ENCODE measurements around the gene SLC4A8.
A peak's percentile ranks its signal among the peaks of the same experiment; 100 is the strongest.

The SLC4A8 gene

GRCh38 chr12:51401900-51402299 is 22.7 kb upstream of the SLC4A8 start:
- in situ Hi-C loops (cut with HindIII; ENCODE audit: low sequenced_read_pairs) = no loop called here
- TF ChIP-seq CTCF (IDR thresholded peaks at IDR 0.05; ENCODE audit: low read depth, low read length, missing control alignments) = no peak
- DNase-seq (ENCODE audit: low read depth) = no peak
- H3K4me3 ChIP-seq (ENCODE audit: low read depth, low read length) = no peak overlapping the region

GRCh38 chr12:51403159-51403558 is 21.5 kb upstream of the SLC4A8 start:
- TF ChIP-seq CTCF (IDR thresholded peaks at IDR 0.05; ENCODE audit: low read depth, low read length, missing control alignments) = no peak
- DNase-seq (ENCODE audit: low read depth) = peak; percentile 12
- in situ Hi-C loops (cut with HindIII; ENCODE audit: low sequenced_read_pairs) = no loop called here

GRCh38 chr12:51403681-51404136 is 20.9 kb upstream of the SLC4A8 start:
- in situ Hi-C loops (cut with HindIII; ENCODE audit: low sequenced_read_pairs) = no loop called here

More at GRCh38 chr12:51403159-51403558, 21.5 kb upstream of the SLC4A8 start:
- H3K4me3 ChIP-seq (ENCODE audit: low read depth, low read length) = no peak overlapping the region

GRCh38 chr12:51404627-51405026 is 20.0 kb upstream of the SLC4A8 start:
- no peak for DNase-seq (ENCODE audit: low read depth)
- in situ Hi-C loops (cut with HindIII; ENCODE audit: low sequenced_read_pairs) = no loop called here
- no peak overlapping the region for H3K4me3 ChIP-seq (ENCODE audit: low read depth, low read length)
- TF ChIP-seq CTCF (IDR thresholded peaks at IDR 0.05; ENCODE audit: low read depth, low read length, missing control alignments) = no peak

More at GRCh38 chr12:51403681-51404136, 20.9 kb upstream of the SLC4A8 start:
- no peak for DNase-seq (ENCODE audit: low read depth)
- no peak for TF ChIP-seq CTCF (IDR thresholded peaks at IDR 0.05; ENCODE audit: low read depth, low read length, missing control alignments)
- H3K4me3 ChIP-seq (ENCODE audit: low read depth, low read length) = no peak overlapping the region

GRCh38 chr12:51405801-51406207 is 18.8 kb upstream of the SLC4A8 start:
- no peak for TF ChIP-seq CTCF (IDR thresholded peaks at IDR 0.05; ENCODE audit: low read depth, low read length, missing control alignments)
- in situ Hi-C loops (cut with HindIII; ENCODE audit: low sequenced_read_pairs) = no loop called here
- no peak overlapping the region for H3K4me3 ChIP-seq (ENCODE audit: low read depth, low read length)
- no peak for DNase-seq (ENCODE audit: low read depth)

- DNase-seq (ENCODE audit: low read depth) = no peak
- H3K4me3 ChIP-seq (ENCODE audit: low read depth, low read length) = no peak overlapping the region
- in situ Hi-C loops (cut with HindIII; ENCODE audit: low sequenced_read_pairs) = no loop called here
- no peak for TF ChIP-seq CTCF (IDR thresholded peaks at IDR 0.05; ENCODE audit: low read depth, low read length, missing control alignments)
Measured at GRCh38 chr12:51406290-51406689, 18.3 kb upstream of the SLC4A8 start.

GRCh38 chr12:51406859-51407258 is 17.8 kb upstream of the SLC4A8 start:
- no peak for DNase-seq (ENCODE audit: low read depth)
- TF ChIP-seq CTCF (IDR thresholded peaks at IDR 0.05; ENCODE audit: low read depth, low read length, missing control alignments) = no peak
- in situ Hi-C loops (cut with HindIII; ENCODE audit: low sequenced_read_pairs) = no loop called here

More at GRCh38 chr12:51406859-51407258, 17.8 kb upstream of the SLC4A8 start:
- H3K4me3 ChIP-seq (ENCODE audit: low read depth, low read length) = no peak overlapping the region
